ENCODE results near the gene ZNF536. TPM values are rescaled to one million over a fixed set of nuclear protein-coding genes. Genes with fewer than 3 reads are reported as not detected.

Gene ZNF536
- total RNA-seq, 2 donors from 2014 or later = 0.29 to 0.56 TPM

DNA sequence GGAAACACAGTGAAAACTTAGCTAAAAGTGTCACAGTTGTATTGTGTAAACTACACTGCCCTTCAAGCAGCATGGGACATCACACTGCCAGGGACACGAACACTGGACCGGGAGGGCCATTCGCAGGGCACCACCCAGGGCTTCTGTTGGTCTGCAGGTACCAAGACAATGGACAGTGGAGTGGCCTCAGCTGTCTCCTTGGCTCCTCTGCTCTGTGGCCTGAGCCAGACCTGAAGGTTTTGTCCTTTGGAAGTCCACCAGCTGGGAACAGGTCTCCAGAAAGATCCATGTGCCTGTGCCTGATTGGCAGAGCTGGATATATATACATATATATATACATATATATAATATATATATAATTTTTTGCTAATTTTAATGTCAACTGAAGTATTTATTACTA lies 149.8 kb downstream of the ZNF536 start:
- no peaks in the 10 kb centered on the region for H3K36me3 Mint-ChIP-seq (ENCODE audit: insufficient read depth in 2 of 2)
- ATAC-seq (replicated peaks in 1 of 2) (no peak), DNase-seq (no peak)
- H3K4me1 Mint-ChIP-seq (ENCODE audit: low read depth) = no peaks in the 10 kb centered on the region
- H3K9me3 Mint-ChIP-seq = no peaks in the 10 kb centered on the region
- H3K4me3 Mint-ChIP-seq = no peak overlapping the region
- H3K27ac Mint-ChIP-seq = no peak overlapping the region
- H3K27me3 Mint-ChIP-seq (ENCODE audit: low read depth) = no peaks in the 10 kb centered on the region

DNA sequence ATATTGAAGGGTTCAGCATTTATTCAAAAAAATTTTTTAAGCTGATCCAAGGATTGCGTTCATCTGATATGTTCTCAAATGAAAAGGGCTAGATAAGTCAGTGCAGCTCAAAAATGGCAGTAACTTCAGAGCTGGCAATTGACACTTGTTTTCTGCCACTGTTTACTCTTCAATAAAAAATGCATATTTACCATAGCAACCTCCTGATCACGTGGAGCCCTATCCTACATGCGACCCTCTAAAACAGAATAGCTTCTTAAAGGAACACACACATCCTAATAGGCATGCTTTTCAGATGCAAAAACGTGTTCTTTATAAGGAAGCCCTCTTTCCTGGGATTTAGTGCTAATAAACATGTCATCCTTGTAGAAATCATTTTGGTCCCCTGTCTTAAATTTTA lies 150.2 kb downstream of the ZNF536 start:
- no peak overlapping the region for H3K27ac Mint-ChIP-seq
- ATAC-seq (replicated peaks in 1 of 2) (no peak), DNase-seq (no peak)
- no peaks in the 10 kb centered on the region for H3K36me3 Mint-ChIP-seq (ENCODE audit: insufficient read depth in 2 of 2)
- H3K27me3 Mint-ChIP-seq (ENCODE audit: low read depth) = no peaks in the 10 kb centered on the region
- H3K4me1 Mint-ChIP-seq (ENCODE audit: low read depth) = no peaks in the 10 kb centered on the region
- H3K9me3 Mint-ChIP-seq = no peaks in the 10 kb centered on the region
- H3K4me3 Mint-ChIP-seq = no peak overlapping the region

DNA sequence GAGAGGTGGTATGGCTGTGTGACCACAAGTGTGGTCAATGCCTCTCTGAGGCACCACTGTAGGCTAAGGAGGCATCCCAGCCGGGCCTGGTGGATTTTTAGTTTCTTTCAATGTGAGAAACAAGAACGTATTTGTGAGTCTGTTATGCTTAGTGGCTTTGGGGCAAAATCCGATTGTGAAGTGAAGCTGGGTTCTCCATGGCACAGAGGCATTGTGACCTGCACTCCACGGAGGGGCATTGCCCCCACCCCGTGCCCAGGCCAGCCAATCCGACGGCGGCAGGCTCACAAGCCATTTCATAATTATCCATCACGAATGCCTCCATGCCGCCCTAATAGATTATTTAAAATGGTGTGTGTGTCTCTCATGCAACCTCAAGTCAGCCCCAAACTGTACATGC lies 151.6 kb downstream of the ZNF536 start:
- ATAC-seq (replicated peaks in 1 of 2) = no peak
- no peak overlapping the region for H3K27ac Mint-ChIP-seq
- DNase-seq = no peak
- no peaks in the 10 kb centered on the region for H3K4me1 Mint-ChIP-seq (ENCODE audit: low read depth)
- no peaks in the 10 kb centered on the region for H3K9me3 Mint-ChIP-seq
- no peaks in the 10 kb centered on the region for H3K36me3 Mint-ChIP-seq (ENCODE audit: insufficient read depth in 2 of 2)
- no peaks in the 10 kb centered on the region for H3K27me3 Mint-ChIP-seq (ENCODE audit: low read depth)
- no peak overlapping the region for H3K4me3 Mint-ChIP-seq

GRCh38 chr19:30525383-30525782 lies 153.2 kb downstream of the ZNF536 start:
- Mint-ChIP-seq H3K4me1 (ENCODE audit: low read depth) (no peaks in the 10 kb centered on the region), H3K9me3 (no peaks in the 10 kb centered on the region), H3K27ac (no peak overlapping the region), H3K4me3 (no peak overlapping the region), H3K36me3 (ENCODE audit: insufficient read depth in 2 of 2) (no peaks in the 10 kb centered on the region), H3K27me3 (ENCODE audit: low read depth) (no peaks in the 10 kb centered on the region)
- DNase-seq = no peak
- no peak for ATAC-seq (replicated peaks in 1 of 2)

DNA sequence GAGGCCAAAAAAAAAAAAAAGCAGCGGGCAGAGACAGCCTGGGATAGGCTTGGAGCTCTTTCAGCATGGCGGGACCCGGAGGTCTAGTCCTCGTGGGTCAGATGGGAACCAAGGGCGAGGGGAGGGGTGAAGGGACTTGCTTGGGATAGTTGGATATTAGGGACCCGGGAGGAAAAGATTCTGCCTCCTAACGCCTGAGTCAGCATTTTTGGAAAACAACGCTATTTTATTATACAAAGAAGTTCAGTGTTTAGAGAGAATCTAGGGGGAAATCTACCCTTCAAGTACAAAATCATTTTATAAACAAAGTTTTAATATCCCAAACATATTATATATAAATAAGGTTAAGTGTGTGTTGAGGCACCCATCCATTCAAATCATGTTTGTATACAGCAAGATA lies 156.7 kb downstream of the ZNF536 start:
- no peaks in the 10 kb centered on the region for H3K4me1 Mint-ChIP-seq (ENCODE audit: low read depth)

GRCh38 chr19:30529876-30530275 lies 157.7 kb downstream of the ZNF536 start:
- DNase-seq (no peak), ATAC-seq (replicated peaks in 1 of 2) (no peak)
- H3K4me1 Mint-ChIP-seq (ENCODE audit: low read depth) = no peaks in the 10 kb centered on the region
- H3K9me3 Mint-ChIP-seq = no peaks in the 10 kb centered on the region
- no peaks in the 10 kb centered on the region for H3K27me3 Mint-ChIP-seq (ENCODE audit: low read depth)
- no peaks in the 10 kb centered on the region for H3K36me3 Mint-ChIP-seq (ENCODE audit: insufficient read depth in 2 of 2)
- no peak overlapping the region for H3K4me3 Mint-ChIP-seq
- no peak overlapping the region for H3K27ac Mint-ChIP-seq

More for the DNA sequence above, 156.7 kb downstream of the ZNF536 start:
- H3K9me3 Mint-ChIP-seq = no peaks in the 10 kb centered on the region
- H3K27ac Mint-ChIP-seq = no peak overlapping the region
- DNase-seq = no peak
- no peak for ATAC-seq (replicated peaks in 1 of 2)
- no peak overlapping the region for H3K4me3 Mint-ChIP-seq
- no peaks in the 10 kb centered on the region for H3K36me3 Mint-ChIP-seq (ENCODE audit: insufficient read depth in 2 of 2)
- no peaks in the 10 kb centered on the region for H3K27me3 Mint-ChIP-seq (ENCODE audit: low read depth)

GRCh38 chr19:30530751-30531150 lies 158.6 kb downstream of the ZNF536 start:
- Mint-ChIP-seq H3K36me3 (ENCODE audit: insufficient read depth in 2 of 2) (no peaks in the 10 kb centered on the region), H3K27me3 (ENCODE audit: low read depth) (no peaks in the 10 kb centered on the region), H3K27ac (no peak overlapping the region), H3K4me3 (no peak overlapping the region), H3K4me1 (ENCODE audit: low read depth) (no peaks in the 10 kb centered on the region), H3K9me3 (no peaks in the 10 kb centered on the region)
- ATAC-seq (replicated peaks in 1 of 2) = no peak
- DNase-seq = no peak

DNA sequence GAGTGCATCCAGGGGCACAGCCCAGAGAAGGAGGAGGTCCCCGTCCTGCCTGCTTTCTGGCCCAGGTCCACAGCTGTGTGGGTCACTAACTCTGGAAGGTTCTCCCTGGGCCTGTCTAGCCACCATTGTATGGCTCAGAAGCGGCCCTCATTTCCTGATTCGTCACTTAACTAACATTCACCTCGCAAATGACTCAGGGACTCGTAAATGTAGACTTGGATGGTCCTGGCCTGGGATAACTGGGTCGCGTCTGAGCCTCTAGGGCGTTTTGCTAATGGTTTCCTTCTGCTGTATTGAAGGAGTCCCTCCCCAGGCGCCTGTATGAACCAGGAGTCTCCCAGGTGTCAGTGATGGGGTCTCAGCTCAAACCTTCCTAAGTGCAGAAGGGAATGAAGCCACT lies 162.8 kb downstream of the ZNF536 start:
- no peaks in the 10 kb centered on the region for H3K27me3 Mint-ChIP-seq (ENCODE audit: low read depth)
- no peaks in the 10 kb centered on the region for H3K9me3 Mint-ChIP-seq
- H3K4me1 Mint-ChIP-seq (ENCODE audit: low read depth) = no peaks in the 10 kb centered on the region
- H3K4me3 Mint-ChIP-seq = no peak overlapping the region
- H3K27ac Mint-ChIP-seq = no peak overlapping the region
- DNase-seq = no peak
- H3K36me3 Mint-ChIP-seq (ENCODE audit: insufficient read depth in 2 of 2) = no peaks in the 10 kb centered on the region
- no peak for ATAC-seq (replicated peaks in 1 of 2)

- H3K27ac Mint-ChIP-seq = no peak overlapping the region
- H3K9me3 Mint-ChIP-seq = no peaks in the 10 kb centered on the region
- no peak for ATAC-seq (replicated peaks in 1 of 2)
- no peaks in the 10 kb centered on the region for H3K36me3 Mint-ChIP-seq (ENCODE audit: insufficient read depth in 2 of 2)
- H3K27me3 Mint-ChIP-seq (ENCODE audit: low read depth) = no peaks in the 10 kb centered on the region
- H3K4me1 Mint-ChIP-seq (ENCODE audit: low read depth) = no peaks in the 10 kb centered on the region
- DNase-seq = no peak
- no peak overlapping the region for H3K4me3 Mint-ChIP-seq
Measured at GRCh38 chr19:30536975-30537374, 164.8 kb downstream of the ZNF536 start.

DNA sequence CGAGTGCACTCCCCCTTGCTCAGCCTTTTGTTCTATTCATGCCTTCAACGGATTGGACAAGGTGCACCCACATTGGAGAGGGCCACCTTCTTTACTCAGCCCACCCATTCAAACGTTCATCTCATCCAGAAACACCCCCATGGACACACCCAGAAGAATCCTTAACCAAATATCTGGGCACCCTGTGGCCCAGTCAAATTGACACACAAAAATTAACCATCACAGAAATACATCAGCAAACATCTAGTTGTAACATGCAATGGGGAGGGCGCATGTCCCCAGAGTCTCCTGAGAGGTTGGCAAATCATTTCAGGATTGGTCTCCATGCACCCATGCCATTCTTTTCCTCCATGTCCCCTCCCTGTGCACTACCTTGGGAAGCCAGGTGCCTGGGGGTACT lies 167.1 kb downstream of the ZNF536 start:
- H3K27me3 Mint-ChIP-seq (ENCODE audit: low read depth) = no peaks in the 10 kb centered on the region
- H3K4me3 Mint-ChIP-seq = no peak overlapping the region
- no peaks in the 10 kb centered on the region for H3K4me1 Mint-ChIP-seq (ENCODE audit: low read depth)
- no peaks in the 10 kb centered on the region for H3K9me3 Mint-ChIP-seq
- no peak for ATAC-seq (replicated peaks in 1 of 2)
- H3K27ac Mint-ChIP-seq = no peak overlapping the region
- no peak for DNase-seq
- no peaks in the 10 kb centered on the region for H3K36me3 Mint-ChIP-seq (ENCODE audit: insufficient read depth in 2 of 2)

DNA sequence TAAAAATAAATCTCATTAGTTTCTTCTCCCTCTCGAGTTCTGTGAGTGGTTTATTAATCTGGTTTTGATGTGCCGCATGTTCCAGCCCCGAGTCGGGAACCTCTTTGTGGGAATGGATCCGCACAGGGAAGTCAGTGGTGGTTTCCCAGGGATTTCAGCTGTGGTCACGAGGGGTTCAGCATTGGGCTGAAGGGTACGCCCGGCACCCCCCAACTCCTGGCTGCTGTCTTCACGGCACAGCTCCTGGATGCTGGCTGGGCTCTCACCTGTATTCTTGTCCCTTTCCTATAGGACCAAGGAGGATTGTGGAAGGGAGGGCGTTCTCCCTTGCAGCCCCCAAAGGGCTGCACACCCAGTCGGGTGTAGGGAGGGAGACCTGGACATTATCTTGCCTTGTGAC lies 167.8 kb downstream of the ZNF536 start:
- H3K4me3 Mint-ChIP-seq = no peak overlapping the region
- H3K9me3 Mint-ChIP-seq = no peaks in the 10 kb centered on the region
- no peaks in the 10 kb centered on the region for H3K36me3 Mint-ChIP-seq (ENCODE audit: insufficient read depth in 2 of 2)
- DNase-seq (no peak), ATAC-seq (replicated peaks in 1 of 2) (no peak)
- no peaks in the 10 kb centered on the region for H3K4me1 Mint-ChIP-seq (ENCODE audit: low read depth)
- H3K27ac Mint-ChIP-seq = no peak overlapping the region
- no peaks in the 10 kb centered on the region for H3K27me3 Mint-ChIP-seq (ENCODE audit: low read depth)

GRCh38 chr19:30540761-30541160 lies 168.6 kb downstream of the ZNF536 start:
- H3K9me3 Mint-ChIP-seq = no peaks in the 10 kb centered on the region
- H3K27me3 Mint-ChIP-seq (ENCODE audit: low read depth) = no peaks in the 10 kb centered on the region
- ATAC-seq (replicated peaks in 1 of 2) (no peak), DNase-seq (no peak)
- H3K4me1 Mint-ChIP-seq (ENCODE audit: low read depth) = no peaks in the 10 kb centered on the region
- H3K4me3 Mint-ChIP-seq = no peak overlapping the region
- no peaks in the 10 kb centered on the region for H3K36me3 Mint-ChIP-seq (ENCODE audit: insufficient read depth in 2 of 2)
- H3K27ac Mint-ChIP-seq = no peak overlapping the region

DNA sequence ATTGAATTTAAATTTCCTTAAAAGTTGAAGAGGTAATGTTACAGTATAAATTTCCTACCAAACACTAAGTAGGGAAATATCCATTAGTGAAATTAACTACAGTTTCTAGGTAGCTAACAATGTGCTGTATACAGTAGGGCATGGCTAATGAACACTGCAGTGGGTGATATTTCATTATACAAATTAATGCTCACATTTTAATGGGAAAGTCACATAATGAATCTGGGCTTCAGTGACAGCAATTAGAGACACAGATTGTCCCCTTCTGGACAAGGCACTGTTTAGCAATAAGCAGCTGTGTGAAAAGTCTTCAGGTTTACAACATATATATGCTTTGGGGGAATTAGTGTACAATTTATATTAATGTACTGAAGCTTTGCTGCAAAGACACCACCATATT lies 169.4 kb downstream of the ZNF536 start:
- Mint-ChIP-seq H3K4me1 (ENCODE audit: low read depth) (no peaks in the 10 kb centered on the region), H3K27me3 (ENCODE audit: low read depth) (no peaks in the 10 kb centered on the region), H3K36me3 (ENCODE audit: insufficient read depth in 2 of 2) (no peaks in the 10 kb centered on the region), H3K9me3 (no peaks in the 10 kb centered on the region), H3K4me3 (no peak overlapping the region), H3K27ac (peak overlapping the region; percentile 46)
- DNase-seq (no peak), ATAC-seq (replicated peaks in 1 of 2) (no peak)

DNA sequence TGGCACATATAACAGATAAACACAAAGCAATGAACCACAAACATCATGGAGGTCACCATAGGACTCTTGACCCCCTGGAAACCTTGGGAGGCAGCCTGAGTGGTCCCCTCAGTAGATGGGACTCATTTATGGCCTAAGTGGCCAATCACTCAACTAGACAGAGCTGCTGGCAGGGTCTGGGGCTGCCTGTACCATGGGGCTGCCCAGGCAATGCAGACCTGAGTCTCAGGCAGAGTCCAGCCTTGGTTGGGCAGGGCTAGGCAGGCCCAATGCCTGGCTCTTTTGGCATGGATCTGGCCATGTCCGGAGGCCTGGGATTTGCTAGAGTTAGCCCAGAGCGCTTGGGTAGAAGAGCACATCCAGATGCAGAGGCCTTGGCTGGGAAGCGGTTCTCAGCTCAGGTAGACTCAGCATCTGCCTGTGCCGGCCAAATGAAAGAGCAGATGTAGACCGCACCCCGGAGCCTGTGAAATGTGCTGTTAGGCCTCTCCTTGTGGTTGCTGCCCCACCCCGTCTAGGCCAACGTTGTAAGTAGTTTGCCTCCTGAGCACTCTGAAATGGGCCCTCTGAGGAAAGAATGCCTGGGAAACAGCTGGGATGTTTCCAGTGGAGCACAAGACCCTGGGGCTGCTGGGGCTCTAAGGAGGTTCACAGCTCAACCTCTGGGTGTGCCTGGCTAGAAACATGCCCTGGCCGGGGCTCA lies 171.2 kb downstream of the ZNF536 start:
- H3K27me3 Mint-ChIP-seq (ENCODE audit: low read depth) = no peaks in the 10 kb centered on the region
- H3K4me1 Mint-ChIP-seq (ENCODE audit: low read depth) = no peaks in the 10 kb centered on the region
- no peak overlapping the region for H3K4me3 Mint-ChIP-seq
- no peaks in the 10 kb centered on the region for H3K36me3 Mint-ChIP-seq (ENCODE audit: insufficient read depth in 2 of 2)
- ATAC-seq (replicated peaks in 1 of 2) (no peak), DNase-seq (no peak)
- H3K9me3 Mint-ChIP-seq = no peaks in the 10 kb centered on the region
- no peak overlapping the region for H3K27ac Mint-ChIP-seq
